Loucy (cell line): ENCODE measurements around the gene WWOX.

Experiments used
- H2AFZ ChIP-seq: fragments of 200-600 bp; sonication (generic); 2 replicates; pipeline ENCODE4 v1.6.0; 2016; ENCODE audit warnings: antibody characterized with exemption, mild to moderate bottlenecking, low read length, moderate library complexity
- H3F3A ChIP-seq: fragments of 200-600 bp; 2 replicates; pipeline ENCODE4 v1.6.0; 2016; ENCODE audit warnings: antibody characterized with exemption, low read depth, mild to moderate bottlenecking
- H3K27me3 ChIP-seq: fragments of 200-600 bp; sonication (generic); 2 replicates; pipeline ENCODE4 v1.6.1; 2014; ENCODE audit warnings: low read length, mild to moderate bottlenecking; ENCODE audit not compliant: insufficient read depth, poor library complexity, severe bottlenecking
- H3K36me3 ChIP-seq: fragments of 200-600 bp; sonication (generic); 2 replicates; pipeline ENCODE4 v1.6.1; 2016; ENCODE audit warnings: low read length; ENCODE audit not compliant: insufficient read depth
- H3K4me1 ChIP-seq: fragments of 200-600 bp; sonication (generic); 2 replicates; pipeline ENCODE4 v1.5.1; 2014; ENCODE audit warnings: low read length, mild to moderate bottlenecking; ENCODE audit not compliant: insufficient read depth, poor library complexity, severe bottlenecking
- H3K4me2 ChIP-seq: fragments of 200-600 bp; sonication (generic); 2 replicates; pipeline ENCODE4 v1.6.0; 2014; ENCODE audit warnings: antibody characterized with exemption, low read length, low read depth, mild to moderate bottlenecking; ENCODE audit not compliant: poor library complexity, severe bottlenecking
- H3K4me3 ChIP-seq: fragments of 200-600 bp; sonication (generic); 2 replicates; pipeline ENCODE4 v1.5.1; 2014; ENCODE audit warnings: low read length, mild to moderate bottlenecking, mixed read lengths; ENCODE audit not compliant: poor library complexity, severe bottlenecking
- H3K79me2 ChIP-seq: fragments of 200-600 bp; sonication (generic); 2 replicates; pipeline ENCODE4 v1.6.1; 2014; ENCODE audit warnings: low read length; ENCODE audit not compliant: insufficient read depth
- H3K9ac ChIP-seq: fragments of 200-600 bp; sonication (generic); 2 replicates; pipeline ENCODE4 v1.6.0; 2014; ENCODE audit warnings: mild to moderate bottlenecking, low read depth, low read length, moderate library complexity; ENCODE audit not compliant: poor library complexity, severe bottlenecking
- H3K9me2 ChIP-seq: fragments of 200-600 bp; sonication (generic); replicated peaks from 2 replicates; pipeline ENCODE4 v1.6.1; 2016; ENCODE audit warnings: low read depth, low read length, mixed read lengths
- H3K9me3 ChIP-seq: fragments of 200-600 bp; sonication (generic); 2 replicates; pipeline ENCODE4 v1.6.1; 2014; ENCODE audit warnings: mild to moderate bottlenecking, antibody characterized with exemption, low read length, low read depth; ENCODE audit not compliant: insufficient read depth
- H4K20me1 ChIP-seq: fragments of 200-600 bp; sonication (generic); 2 replicates; pipeline ENCODE4 v1.6.0; 2014; ENCODE audit warnings: antibody characterized with exemption, low read length, mild to moderate bottlenecking; ENCODE audit not compliant: insufficient read depth, poor library complexity, severe bottlenecking
- EZH2phosphoT487 ChIP-seq: fragments of 200-600 bp; IDR thresholded peaks from 2 replicates; pipeline ENCODE4 v1.6.1; 2018; ENCODE audit warnings: antibody characterized with exemption, mild to moderate bottlenecking, moderate library complexity, borderline replicate concordance
- TF ChIP-seq, protein P1 (sequence below): fragments of 200-600 bp; sonication (generic); conservative IDR thresholded peaks from 2 replicates; pipeline ENCODE4 v1.5.1; 2014; ENCODE audit warnings: mild to moderate bottlenecking, antibody characterized with exemption, low read length

The WWOX gene

GRCh38 chr16:78271981-78272380, 172.5 kb downstream of the WWOX start:
- Histone ChIP-seq H3F3A (no peaks in the 10 kb centered on the region), H3K4me2 (no peak overlapping the region), H3K9ac (no peak overlapping the region), H3K79me2 (no peaks in the 10 kb centered on the region), H4K20me1 (no peaks in the 10 kb centered on the region), H2AFZ (no peak overlapping the region), H3K9me3 (no peaks in the 10 kb centered on the region), H3K27me3 (no peaks in the 10 kb centered on the region), H3K36me3 (no peaks in the 10 kb centered on the region), H3K4me1 (no peaks in the 10 kb centered on the region), H3K4me3 (no peak overlapping the region), H3K9me2 (no peaks in the 10 kb centered on the region)
- no peak for TF ChIP-seq EZH2phosphoT487
- TF ChIP-seq, protein P1, sequence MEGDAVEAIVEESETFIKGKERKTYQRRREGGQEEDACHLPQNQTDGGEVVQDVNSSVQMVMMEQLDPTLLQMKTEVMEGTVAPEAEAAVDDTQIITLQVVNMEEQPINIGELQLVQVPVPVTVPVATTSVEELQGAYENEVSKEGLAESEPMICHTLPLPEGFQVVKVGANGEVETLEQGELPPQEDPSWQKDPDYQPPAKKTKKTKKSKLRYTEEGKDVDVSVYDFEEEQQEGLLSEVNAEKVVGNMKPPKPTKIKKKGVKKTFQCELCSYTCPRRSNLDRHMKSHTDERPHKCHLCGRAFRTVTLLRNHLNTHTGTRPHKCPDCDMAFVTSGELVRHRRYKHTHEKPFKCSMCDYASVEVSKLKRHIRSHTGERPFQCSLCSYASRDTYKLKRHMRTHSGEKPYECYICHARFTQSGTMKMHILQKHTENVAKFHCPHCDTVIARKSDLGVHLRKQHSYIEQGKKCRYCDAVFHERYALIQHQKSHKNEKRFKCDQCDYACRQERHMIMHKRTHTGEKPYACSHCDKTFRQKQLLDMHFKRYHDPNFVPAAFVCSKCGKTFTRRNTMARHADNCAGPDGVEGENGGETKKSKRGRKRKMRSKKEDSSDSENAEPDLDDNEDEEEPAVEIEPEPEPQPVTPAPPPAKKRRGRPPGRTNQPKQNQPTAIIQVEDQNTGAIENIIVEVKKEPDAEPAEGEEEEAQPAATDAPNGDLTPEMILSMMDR: 0 out of 2 replicates have a peak, but pooled peaks have one; percentile 10

GRCh38 chr16:78274771-78275170, 175.3 kb downstream of the WWOX start:
- no peaks in the 10 kb centered on the region for H3K9me2 ChIP-seq
- H2AFZ ChIP-seq: no peak overlapping the region
- H3K79me2 ChIP-seq: no peaks in the 10 kb centered on the region
- no peak overlapping the region for H3K9ac ChIP-seq
- H3K27me3 ChIP-seq: no peaks in the 10 kb centered on the region
- H3F3A ChIP-seq: no peaks in the 10 kb centered on the region
- H4K20me1 ChIP-seq: no peaks in the 10 kb centered on the region
- no peak overlapping the region for H3K4me2 ChIP-seq
- H3K4me3 ChIP-seq: no peak overlapping the region
- no peak for TF ChIP-seq EZH2phosphoT487
- TF ChIP-seq, protein P1: no peak
- no peaks in the 10 kb centered on the region for H3K36me3 ChIP-seq
- H3K9me3 ChIP-seq: no peaks in the 10 kb centered on the region
- peaks cover 15% of the 10 kb centered on the region for H3K4me1 ChIP-seq

DNA sequence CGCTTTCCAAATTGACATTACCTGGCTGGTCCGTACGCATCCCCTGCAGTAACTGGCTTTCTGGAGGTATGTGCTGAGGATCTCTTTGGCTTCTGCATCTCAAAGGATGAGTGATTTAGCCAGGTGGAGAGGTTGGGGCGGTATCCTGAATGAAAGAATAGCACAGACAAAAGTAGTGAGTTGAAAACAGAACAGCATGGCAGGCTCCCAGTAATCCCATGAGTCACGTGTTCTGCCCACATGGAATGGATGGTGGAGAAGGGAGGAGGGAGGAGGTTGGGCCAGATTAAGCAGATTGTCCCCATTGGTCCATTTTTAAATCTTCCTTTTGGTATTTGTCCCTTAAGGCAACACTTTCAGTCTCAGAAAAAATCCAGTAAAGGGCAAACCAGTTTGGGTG, 176.0 kb downstream of the WWOX start:
- TF ChIP-seq, protein P1: no peak
- TF ChIP-seq EZH2phosphoT487: no peak
- no peaks in the 10 kb centered on the region for H3K79me2 ChIP-seq
- H2AFZ ChIP-seq: no peak overlapping the region
- no peaks in the 10 kb centered on the region for H4K20me1 ChIP-seq
- H3K9ac ChIP-seq: no peak overlapping the region
- no peaks in the 10 kb centered on the region for H3K27me3 ChIP-seq
- H3K9me3 ChIP-seq: no peaks in the 10 kb centered on the region
- no peaks in the 10 kb centered on the region for H3K36me3 ChIP-seq
- H3F3A ChIP-seq: no peaks in the 10 kb centered on the region
- H3K4me3 ChIP-seq: no peak overlapping the region
- peaks cover 15% of the 10 kb centered on the region for H3K4me1 ChIP-seq
- H3K9me2 ChIP-seq: no peaks in the 10 kb centered on the region
- H3K4me2 ChIP-seq: no peak overlapping the region
